ENCODE data around the gene TRMT11. TPM values are rescaled to one million over a fixed set of nuclear protein-coding genes. Genes with fewer than 3 reads are reported as not detected.

TRMT11 gene
- total and polyA plus RNA-seq, 9 of the 15 experiments (the other 6 are each of a cell fraction or from before 2014, with no cell fraction given): 38.8 to 88.0 (median 59.8) TPM

DNA sequence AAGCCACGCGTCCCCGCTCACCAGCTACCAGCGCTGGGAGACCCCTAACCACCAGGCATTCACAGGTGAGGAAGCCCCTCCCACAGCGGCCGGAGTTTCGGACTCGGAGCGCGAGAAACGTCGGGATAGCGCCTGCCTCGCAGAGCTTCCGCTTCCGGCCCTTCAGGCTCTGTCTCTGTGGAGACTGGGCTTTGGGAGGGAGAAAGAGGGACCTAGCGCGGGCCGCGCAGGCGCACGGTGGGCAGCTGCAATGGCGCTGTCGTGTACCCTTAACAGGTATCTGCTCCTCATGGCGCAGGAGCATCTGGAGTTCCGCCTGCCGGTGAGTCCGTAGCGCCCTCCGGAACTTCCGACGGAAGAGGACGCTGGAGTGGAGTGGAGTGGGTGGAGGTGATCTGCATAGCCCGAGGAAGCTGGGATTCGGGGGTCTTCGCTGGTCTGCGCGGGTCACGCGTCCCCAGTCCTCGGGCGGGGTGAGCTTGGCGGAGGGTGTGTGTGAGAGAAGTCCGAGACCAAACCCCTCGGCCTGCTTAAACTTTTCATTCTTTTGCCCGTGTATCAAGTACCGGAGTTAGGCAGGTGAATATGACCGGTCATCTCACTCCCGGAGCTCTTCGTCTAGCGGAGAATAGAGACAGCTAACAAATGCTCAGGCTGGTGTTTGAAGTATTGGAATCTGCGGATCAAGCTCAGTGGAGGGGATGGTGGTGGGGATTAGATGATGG lies at the start of gene TRMT11 (continued):
- TF ChIP-seq, protein P1, sequence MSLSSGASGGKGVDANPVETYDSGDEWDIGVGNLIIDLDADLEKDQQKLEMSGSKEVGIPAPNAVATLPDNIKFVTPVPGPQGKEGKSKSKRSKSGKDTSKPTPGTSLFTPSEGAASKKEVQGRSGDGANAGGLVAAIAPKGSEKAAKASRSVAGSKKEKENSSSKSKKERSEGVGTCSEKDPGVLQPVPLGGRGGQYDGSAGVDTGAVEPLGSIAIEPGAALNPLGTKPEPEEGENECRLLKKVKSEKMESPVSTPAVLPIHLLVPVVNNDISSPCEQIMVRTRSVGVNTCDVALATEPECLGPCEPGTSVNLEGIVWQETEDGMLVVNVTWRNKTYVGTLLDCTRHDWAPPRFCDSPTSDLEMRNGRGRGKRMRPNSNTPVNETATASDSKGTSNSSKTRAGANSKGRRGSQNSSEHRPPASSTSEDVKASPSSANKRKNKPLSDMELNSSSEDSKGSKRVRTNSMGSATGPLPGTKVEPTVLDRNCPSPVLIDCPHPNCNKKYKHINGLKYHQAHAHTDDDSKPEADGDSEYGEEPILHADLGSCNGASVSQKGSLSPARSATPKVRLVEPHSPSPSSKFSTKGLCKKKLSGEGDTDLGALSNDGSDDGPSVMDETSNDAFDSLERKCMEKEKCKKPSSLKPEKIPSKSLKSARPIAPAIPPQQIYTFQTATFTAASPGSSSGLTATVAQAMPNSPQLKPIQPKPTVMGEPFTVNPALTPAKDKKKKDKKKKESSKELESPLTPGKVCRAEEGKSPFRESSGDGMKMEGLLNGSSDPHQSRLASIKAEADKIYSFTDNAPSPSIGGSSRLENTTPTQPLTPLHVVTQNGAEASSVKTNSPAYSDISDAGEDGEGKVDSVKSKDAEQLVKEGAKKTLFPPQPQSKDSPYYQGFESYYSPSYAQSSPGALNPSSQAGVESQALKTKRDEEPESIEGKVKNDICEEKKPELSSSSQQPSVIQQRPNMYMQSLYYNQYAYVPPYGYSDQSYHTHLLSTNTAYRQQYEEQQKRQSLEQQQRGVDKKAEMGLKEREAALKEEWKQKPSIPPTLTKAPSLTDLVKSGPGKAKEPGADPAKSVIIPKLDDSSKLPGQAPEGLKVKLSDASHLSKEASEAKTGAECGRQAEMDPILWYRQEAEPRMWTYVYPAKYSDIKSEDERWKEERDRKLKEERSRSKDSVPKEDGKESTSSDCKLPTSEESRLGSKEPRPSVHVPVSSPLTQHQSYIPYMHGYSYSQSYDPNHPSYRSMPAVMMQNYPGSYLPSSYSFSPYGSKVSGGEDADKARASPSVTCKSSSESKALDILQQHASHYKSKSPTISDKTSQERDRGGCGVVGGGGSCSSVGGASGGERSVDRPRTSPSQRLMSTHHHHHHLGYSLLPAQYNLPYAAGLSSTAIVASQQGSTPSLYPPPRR (CRISPR knock-in tag; IDR thresholded peaks at IDR 0.05; ENCODE audit: borderline replicate concordance): no peak
- TF ChIP-seq STAT5A (IDR thresholded peaks at IDR 0.05; ENCODE audit: borderline replicate concordance, low read length) (no peak), FOXK1 (CRISPR knock-in tag; IDR thresholded peaks at IDR 0.05; ENCODE audit: borderline replicate concordance) (peak; percentile 59; the same call in 1 of the 2 replicates), ZKSCAN1 (IDR thresholded peaks at IDR 0.05; ENCODE audit: low read depth, low read length) (0 out of 2 replicates have a peak, but pooled peaks have one; percentile 20), CCAR2 (IDR thresholded peaks at IDR 0.05; ENCODE audit: low read depth, low read length) (no peak), ZNF445 (CRISPR knock-in tag; IDR thresholded peaks at IDR 0.05; ENCODE audit: low read depth) (no peak), ZNF586 (CRISPR knock-in tag; conservative IDR thresholded peaks at IDR 0.05) (no peak), E2F3 (CRISPR knock-in tag; IDR thresholded peaks at IDR 0.05) (0 out of 2 replicates have a peak, but pooled peaks have one; percentile 24), GTF2A2 (tag; IDR thresholded peaks at IDR 0.05) (no peak), POLR2A (conservative IDR thresholded peaks at IDR 0.05) (peak; percentile 97), ZNF384 (IDR thresholded peaks at IDR 0.05; ENCODE audit: low read depth, low read length) (no peak), ZEB2 (IDR thresholded peaks at IDR 0.05) (peak; percentile 72; the same call in 1 of the 2 replicates)
- TF ChIP-seq, protein P2, sequence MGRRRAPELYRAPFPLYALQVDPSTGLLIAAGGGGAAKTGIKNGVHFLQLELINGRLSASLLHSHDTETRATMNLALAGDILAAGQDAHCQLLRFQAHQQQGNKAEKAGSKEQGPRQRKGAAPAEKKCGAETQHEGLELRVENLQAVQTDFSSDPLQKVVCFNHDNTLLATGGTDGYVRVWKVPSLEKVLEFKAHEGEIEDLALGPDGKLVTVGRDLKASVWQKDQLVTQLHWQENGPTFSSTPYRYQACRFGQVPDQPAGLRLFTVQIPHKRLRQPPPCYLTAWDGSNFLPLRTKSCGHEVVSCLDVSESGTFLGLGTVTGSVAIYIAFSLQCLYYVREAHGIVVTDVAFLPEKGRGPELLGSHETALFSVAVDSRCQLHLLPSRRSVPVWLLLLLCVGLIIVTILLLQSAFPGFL (CRISPR knock-in tag; IDR thresholded peaks at IDR 0.05): peak; percentile 93; the same call in 1 of the 2 replicates
- TF ChIP-seq, protein P3, sequence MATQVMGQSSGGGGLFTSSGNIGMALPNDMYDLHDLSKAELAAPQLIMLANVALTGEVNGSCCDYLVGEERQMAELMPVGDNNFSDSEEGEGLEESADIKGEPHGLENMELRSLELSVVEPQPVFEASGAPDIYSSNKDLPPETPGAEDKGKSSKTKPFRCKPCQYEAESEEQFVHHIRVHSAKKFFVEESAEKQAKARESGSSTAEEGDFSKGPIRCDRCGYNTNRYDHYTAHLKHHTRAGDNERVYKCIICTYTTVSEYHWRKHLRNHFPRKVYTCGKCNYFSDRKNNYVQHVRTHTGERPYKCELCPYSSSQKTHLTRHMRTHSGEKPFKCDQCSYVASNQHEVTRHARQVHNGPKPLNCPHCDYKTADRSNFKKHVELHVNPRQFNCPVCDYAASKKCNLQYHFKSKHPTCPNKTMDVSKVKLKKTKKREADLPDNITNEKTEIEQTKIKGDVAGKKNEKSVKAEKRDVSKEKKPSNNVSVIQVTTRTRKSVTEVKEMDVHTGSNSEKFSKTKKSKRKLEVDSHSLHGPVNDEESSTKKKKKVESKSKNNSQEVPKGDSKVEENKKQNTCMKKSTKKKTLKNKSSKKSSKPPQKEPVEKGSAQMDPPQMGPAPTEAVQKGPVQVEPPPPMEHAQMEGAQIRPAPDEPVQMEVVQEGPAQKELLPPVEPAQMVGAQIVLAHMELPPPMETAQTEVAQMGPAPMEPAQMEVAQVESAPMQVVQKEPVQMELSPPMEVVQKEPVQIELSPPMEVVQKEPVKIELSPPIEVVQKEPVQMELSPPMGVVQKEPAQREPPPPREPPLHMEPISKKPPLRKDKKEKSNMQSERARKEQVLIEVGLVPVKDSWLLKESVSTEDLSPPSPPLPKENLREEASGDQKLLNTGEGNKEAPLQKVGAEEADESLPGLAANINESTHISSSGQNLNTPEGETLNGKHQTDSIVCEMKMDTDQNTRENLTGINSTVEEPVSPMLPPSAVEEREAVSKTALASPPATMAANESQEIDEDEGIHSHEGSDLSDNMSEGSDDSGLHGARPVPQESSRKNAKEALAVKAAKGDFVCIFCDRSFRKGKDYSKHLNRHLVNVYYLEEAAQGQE (IDR thresholded peaks at IDR 0.05; ENCODE audit: borderline replicate concordance): no peak
- TF ChIP-seq, protein P3 (CRISPR knock-in tag; IDR thresholded peaks at IDR 0.05; ENCODE audit: low read depth): no peak; the same call in 1 of the 2 replicates

Measured in K562 (cell line).